Measurements from ENCODE around the gene YAE1. TPM values are rescaled to one million over a fixed set of nuclear protein-coding genes. Genes with fewer than 3 reads are reported as not detected.
A peak's percentile ranks its signal among the peaks of the same experiment; 100 is the strongest.

Gene YAE1, protein sequence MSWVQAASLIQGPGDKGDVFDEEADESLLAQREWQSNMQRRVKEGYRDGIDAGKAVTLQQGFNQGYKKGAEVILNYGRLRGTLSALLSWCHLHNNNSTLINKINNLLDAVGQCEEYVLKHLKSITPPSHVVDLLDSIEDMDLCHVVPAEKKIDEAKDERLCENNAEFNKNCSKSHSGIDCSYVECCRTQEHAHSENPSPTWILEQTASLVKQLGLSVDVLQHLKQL
- polyA plus RNA-seq (2013) = 15.9 and 16.0 TPM in 2 replicates

DNA sequence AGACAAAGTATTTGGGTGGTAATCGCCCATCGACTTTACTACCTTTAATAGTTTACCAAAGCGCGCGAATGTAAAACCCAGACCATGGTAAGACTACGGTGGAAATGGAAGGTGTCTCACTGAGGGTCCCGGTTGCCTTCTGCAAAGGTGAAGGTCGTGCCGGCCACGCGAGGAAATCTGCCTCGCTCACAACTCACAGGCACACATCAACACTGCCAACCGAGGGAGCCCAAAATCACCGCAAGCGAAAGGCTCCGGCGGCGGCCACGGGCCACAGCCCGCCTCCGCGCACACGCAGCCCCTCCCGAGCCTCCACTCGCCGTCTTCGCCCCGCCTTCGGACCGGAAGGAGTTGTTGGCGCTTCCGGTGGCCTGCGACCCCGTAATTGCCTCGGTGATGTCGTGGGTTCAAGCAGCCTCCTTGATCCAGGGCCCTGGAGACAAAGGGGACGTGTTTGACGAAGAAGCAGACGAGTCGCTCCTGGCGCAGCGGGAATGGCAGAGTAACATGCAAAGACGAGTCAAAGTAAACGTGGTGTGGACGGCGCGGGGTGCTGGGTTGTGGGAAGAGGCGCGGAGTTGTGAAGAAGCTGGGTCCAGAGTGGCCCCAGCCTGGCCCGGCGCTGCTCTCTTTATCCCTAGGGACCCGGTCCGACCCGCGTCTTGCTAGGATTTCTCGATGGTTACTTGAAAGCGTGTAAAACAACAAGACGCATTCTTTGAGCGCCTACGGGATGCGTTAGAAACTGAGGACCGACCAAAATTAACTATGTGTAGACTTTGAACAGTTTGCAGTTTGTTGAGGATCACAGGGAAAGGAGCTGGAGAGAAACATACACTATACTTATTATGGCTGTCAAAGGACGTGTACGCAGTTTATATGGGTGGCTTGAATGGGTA, at the start of gene YAE1:
Gene YAE1, plus strand, starts transcription at position 382 of the 899 bp plus-strand sequence. Its CDS starts 15 bp downstream, at position 397.
- Histone ChIP-seq H3K4me3 (ENCODE audit: low read depth, low read length) (peak within 1 kb of the TSS; percentile 89), H2AFZ (ENCODE audit: insufficient read depth, low read length, poor library complexity) (peak within 1 kb of the TSS; percentile 93)
- WGBS (ENCODE audit: extremely low coverage, insufficient coverage, insufficient read length) = no CpG with 5 or more reads among the region's 64 CpGs

GRCh38 chr7:39516498-39516897, 49.7 kb upstream of the YAE1 start:
- Histone ChIP-seq H3K4me2 (ENCODE audit: low read length) (no peak overlapping the region), H3K9ac (ENCODE audit: low read length) (no peak overlapping the region), H3K79me1 (ENCODE audit: low read length) (no peaks in the 10 kb centered on the region), H2BK120ac (ENCODE audit: insufficient read depth, low read length, poor library complexity) (no peak overlapping the region), H2AK5ac (ENCODE audit: low read length) (no peak overlapping the region), H3K23ac (ENCODE audit: low read length) (no peak overlapping the region), H3K4me3 (ENCODE audit: low read depth, low read length) (no peak overlapping the region), H2AFZ (ENCODE audit: insufficient read depth, low read length, poor library complexity) (no peak overlapping the region), H3K4me1 (ENCODE audit: control insufficient read depth in 1 of 2, insufficient read depth in 2 of 2, low read length in 2 of 2) (no peaks in the 10 kb centered on the region), H3K18ac (ENCODE audit: low read length) (no peak overlapping the region), H3K14ac (ENCODE audit: low read length) (no peak overlapping the region), H3K36me3 (ENCODE audit: control insufficient read depth in 1 of 2, insufficient read depth in 2 of 2, low read length in 2 of 2) (no peaks in the 10 kb centered on the region), H3K27ac (ENCODE audit: low read depth, low read length) (no peak overlapping the region), H4K12ac (ENCODE audit: low read depth, low read length) (no peak overlapping the region), H3K4ac (ENCODE audit: low read depth, low read length) (no peak overlapping the region), H3K27me3 (ENCODE audit: insufficient read depth, low read length) (no peaks in the 10 kb centered on the region), H2BK5ac (ENCODE audit: low read depth, low read length, poor library complexity) (no peak overlapping the region), H3K9me3 (ENCODE audit: insufficient read depth, low read depth, low read length) (no peaks in the 10 kb centered on the region), H3K79me2 (ENCODE audit: control insufficient read depth, insufficient read depth, low read length, poor library complexity) (no peaks in the 10 kb centered on the region), H4K91ac (ENCODE audit: low read depth, low read length) (no peak overlapping the region), H2BK12ac (ENCODE audit: low read length) (no peak overlapping the region), H4K8ac (ENCODE audit: low read depth, low read length) (no peak overlapping the region)
- no CpG with 5 or more reads among the region's 7 CpGs for WGBS (ENCODE audit: extremely low coverage, insufficient coverage, insufficient read length)
- no peak for DNase-seq

More for the DNA sequence above, at the start of gene YAE1:
- peak within 1 kb of the TSS; percentile 60 for H4K12ac ChIP-seq (ENCODE audit: low read depth, low read length)
- H2BK120ac ChIP-seq (ENCODE audit: insufficient read depth, low read length, poor library complexity) = peak within 1 kb of the TSS; percentile 60
- H3K79me2 ChIP-seq (ENCODE audit: control insufficient read depth, insufficient read depth, low read length, poor library complexity) = peaks cover 5% of the 10 kb centered on the region
- peak within 1 kb of the TSS; percentile 92 for H4K8ac ChIP-seq (ENCODE audit: low read depth, low read length)
- peaks cover 8% of the 10 kb centered on the region for H3K79me1 ChIP-seq (ENCODE audit: low read length)
- H3K27ac ChIP-seq (ENCODE audit: low read depth, low read length) = peak within 1 kb of the TSS; percentile 29
- H3K23ac ChIP-seq (ENCODE audit: low read length) = no peak within 1 kb of the TSS
- peak within 1 kb of the TSS; percentile 18 for H2BK5ac ChIP-seq (ENCODE audit: low read depth, low read length, poor library complexity)
- peak within 1 kb of the TSS; percentile 89 for H3K9ac ChIP-seq (ENCODE audit: low read length)
- peak within 1 kb of the TSS; percentile 71 for H3K4me2 ChIP-seq (ENCODE audit: low read length)
- peak within 1 kb of the TSS; percentile 89 for H3K18ac ChIP-seq (ENCODE audit: low read length)
- H2AK5ac ChIP-seq (ENCODE audit: low read length) = peak within 1 kb of the TSS; percentile 3
- H3K27me3 ChIP-seq (ENCODE audit: insufficient read depth, low read length) = no peaks in the 10 kb centered on the region
- no peaks in the 10 kb centered on the region for H3K9me3 ChIP-seq (ENCODE audit: insufficient read depth, low read depth, low read length)
- peaks cover 0 to 2% of the 10 kb centered on the region in 2 experiments for H3K4me1 ChIP-seq (ENCODE audit: control insufficient read depth in 1 of 2, insufficient read depth in 2 of 2, low read length in 2 of 2)
- peak within 1 kb of the TSS; percentile 84 for H4K91ac ChIP-seq (ENCODE audit: low read depth, low read length)
- peak within 1 kb of the TSS; percentile 94 for H3K14ac ChIP-seq (ENCODE audit: low read length)
- no peak within 1 kb of the TSS for H2BK12ac ChIP-seq (ENCODE audit: low read length)
- DNase-seq = peak; percentile 51 to 69
- peaks cover 2 to 3% of the 10 kb centered on the region in 2 experiments for H3K36me3 ChIP-seq (ENCODE audit: control insufficient read depth in 1 of 2, insufficient read depth in 2 of 2, low read length in 2 of 2)
- peak within 1 kb of the TSS; percentile 89 for H3K4ac ChIP-seq (ENCODE audit: low read depth, low read length)

GRCh38 chr7:39517240-39517639, 49.0 kb upstream of the YAE1 start:
- H4K8ac ChIP-seq (ENCODE audit: low read depth, low read length) = no peak overlapping the region
- H3K4me2 ChIP-seq (ENCODE audit: low read length) = no peak overlapping the region
- no peak overlapping the region for H4K12ac ChIP-seq (ENCODE audit: low read depth, low read length)
- WGBS (ENCODE audit: extremely low coverage, insufficient coverage, insufficient read length) = no CpG with 5 or more reads among the region's 3 CpGs
- DNase-seq = no peak
- H3K36me3 ChIP-seq (ENCODE audit: control insufficient read depth in 1 of 2, insufficient read depth in 2 of 2, low read length in 2 of 2) = no peaks in the 10 kb centered on the region
- no peak overlapping the region for H3K18ac ChIP-seq (ENCODE audit: low read length)
- no peaks in the 10 kb centered on the region for H3K4me1 ChIP-seq (ENCODE audit: control insufficient read depth in 1 of 2, insufficient read depth in 2 of 2, low read length in 2 of 2)
- no peaks in the 10 kb centered on the region for H3K79me2 ChIP-seq (ENCODE audit: control insufficient read depth, insufficient read depth, low read length, poor library complexity)
- H3K27ac ChIP-seq (ENCODE audit: low read depth, low read length) = no peak overlapping the region
- H2AK5ac ChIP-seq (ENCODE audit: low read length) = no peak overlapping the region
- no peak overlapping the region for H3K4me3 ChIP-seq (ENCODE audit: low read depth, low read length)
- H3K23ac ChIP-seq (ENCODE audit: low read length) = no peak overlapping the region
- H2BK12ac ChIP-seq (ENCODE audit: low read length) = no peak overlapping the region
- H3K79me1 ChIP-seq (ENCODE audit: low read length) = no peaks in the 10 kb centered on the region
- no peak overlapping the region for H3K14ac ChIP-seq (ENCODE audit: low read length)
- H2BK120ac ChIP-seq (ENCODE audit: insufficient read depth, low read length, poor library complexity) = no peak overlapping the region
- no peak overlapping the region for H2AFZ ChIP-seq (ENCODE audit: insufficient read depth, low read length, poor library complexity)
- H3K4ac ChIP-seq (ENCODE audit: low read depth, low read length) = no peak overlapping the region
- no peak overlapping the region for H4K91ac ChIP-seq (ENCODE audit: low read depth, low read length)
- no peaks in the 10 kb centered on the region for H3K27me3 ChIP-seq (ENCODE audit: insufficient read depth, low read length)
- H3K9ac ChIP-seq (ENCODE audit: low read length) = no peak overlapping the region
- H3K9me3 ChIP-seq (ENCODE audit: insufficient read depth, low read depth, low read length) = no peaks in the 10 kb centered on the region
- H2BK5ac ChIP-seq (ENCODE audit: low read depth, low read length, poor library complexity) = no peak overlapping the region

GRCh38 chr7:39525926-39526325, 40.3 kb upstream of the YAE1 start:
- no peaks in the 10 kb centered on the region for H3K27me3 ChIP-seq (ENCODE audit: insufficient read depth, low read length)
- no peak overlapping the region for H4K12ac ChIP-seq (ENCODE audit: low read depth, low read length)
- H2BK12ac ChIP-seq (ENCODE audit: low read length) = no peak overlapping the region
- no peak overlapping the region for H2BK120ac ChIP-seq (ENCODE audit: insufficient read depth, low read length, poor library complexity)
- no peaks in the 10 kb centered on the region for H3K79me1 ChIP-seq (ENCODE audit: low read length)
- no peak overlapping the region for H3K4me3 ChIP-seq (ENCODE audit: low read depth, low read length)
- H4K91ac ChIP-seq (ENCODE audit: low read depth, low read length) = no peak overlapping the region
- H3K9ac ChIP-seq (ENCODE audit: low read length) = no peak overlapping the region
- no CpG with 5 or more reads among the region's 1 CpG for WGBS (ENCODE audit: extremely low coverage, insufficient coverage, insufficient read length)
- no peak overlapping the region for H3K4me2 ChIP-seq (ENCODE audit: low read length)
- H4K8ac ChIP-seq (ENCODE audit: low read depth, low read length) = no peak overlapping the region
- H3K14ac ChIP-seq (ENCODE audit: low read length) = no peak overlapping the region
- no peaks in the 10 kb centered on the region for H3K9me3 ChIP-seq (ENCODE audit: insufficient read depth, low read depth, low read length)
- no peak overlapping the region for H3K23ac ChIP-seq (ENCODE audit: low read length)
- H3K36me3 ChIP-seq (ENCODE audit: control insufficient read depth in 1 of 2, insufficient read depth in 2 of 2, low read length in 2 of 2) = no peaks in the 10 kb centered on the region
- DNase-seq = no peak
- H3K4me1 ChIP-seq (ENCODE audit: control insufficient read depth in 1 of 2, insufficient read depth in 2 of 2, low read length in 2 of 2) = no peaks in the 10 kb centered on the region
- no peak overlapping the region for H2BK5ac ChIP-seq (ENCODE audit: low read depth, low read length, poor library complexity)
- H3K79me2 ChIP-seq (ENCODE audit: control insufficient read depth, insufficient read depth, low read length, poor library complexity) = no peaks in the 10 kb centered on the region
- no peak overlapping the region for H3K4ac ChIP-seq (ENCODE audit: low read depth, low read length)
- H3K18ac ChIP-seq (ENCODE audit: low read length) = no peak overlapping the region
- H2AK5ac ChIP-seq (ENCODE audit: low read length) = no peak overlapping the region
- H2AFZ ChIP-seq (ENCODE audit: insufficient read depth, low read length, poor library complexity) = no peak overlapping the region
- H3K27ac ChIP-seq (ENCODE audit: low read depth, low read length) = no peak overlapping the region
